ENCODE results near the gene COL13A1. TPM values are rescaled to one million over a fixed set of nuclear protein-coding genes. Genes with fewer than 3 reads are reported as not detected.

The COL13A1 gene
- total and polyA plus RNA-seq, 2 experiments from 2014 or later, result 57.2 to 150 TPM

DNA sequence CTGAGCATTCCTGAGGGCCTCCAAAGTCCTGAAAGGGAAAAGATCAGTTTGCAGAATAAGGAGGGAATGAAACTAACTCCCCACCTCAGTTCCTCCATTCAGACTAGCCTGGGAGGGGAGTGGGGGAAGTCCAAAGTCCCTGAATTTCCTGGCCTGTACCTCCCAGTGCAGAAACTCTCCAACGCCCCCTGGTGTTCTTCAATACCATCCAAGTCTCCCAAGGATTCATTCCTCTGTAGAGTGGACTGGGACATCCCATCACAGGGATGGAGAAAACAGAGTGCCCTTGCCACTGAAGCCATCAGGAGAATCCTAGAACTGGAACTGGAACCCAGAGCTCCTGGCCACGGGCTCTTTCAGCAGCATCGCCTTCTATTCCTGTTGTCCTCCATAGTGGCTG lies 1.6 kb upstream of the COL13A1 start:
- Histone ChIP-seq H3K27me3 (no peaks in the 10 kb centered on the region), H3K4me1 (ENCODE audit: low read depth) (peaks cover 4% of the 10 kb centered on the region), H3K36me3 (no peaks in the 10 kb centered on the region), H3K9me3 (ENCODE audit: low read depth) (no peaks in the 10 kb centered on the region), H3K27ac (no peak overlapping the region), H3K4me3 (no peak overlapping the region)
- TF ChIP-seq CTCF (IDR thresholded peaks at IDR 0.05; ENCODE audit: low read depth, low read length), result peak; percentile 85
- peak; percentile 72 to 84 for DNase-seq (ENCODE audit: low read depth in 1 of 2, low spot score in 1 of 2)

- no peak overlapping the region for H3K4me3 ChIP-seq
Observed at GRCh38 chr10:69800665-69801064, 1.0 kb upstream of the COL13A1 start.

GRCh38 chr10:69801094-69801433 lies 642 bp upstream of the COL13A1 start:
- Histone ChIP-seq H3K4me1 (ENCODE audit: low read depth) (peaks cover 12% of the 10 kb centered on the region), H3K27ac (peak overlapping the region; percentile 86), H3K4me3 (peak overlapping the region; percentile 72), H3K9me3 (ENCODE audit: low read depth) (no peaks in the 10 kb centered on the region), H3K36me3 (no peaks in the 10 kb centered on the region), H3K27me3 (no peaks in the 10 kb centered on the region)
- peak; percentile 65 for TF ChIP-seq CTCF (IDR thresholded peaks at IDR 0.05; ENCODE audit: low read depth, low read length)
- DNase-seq (ENCODE audit: low read depth in 1 of 2, low spot score in 1 of 2), result peak; percentile 62 to 86

More at GRCh38 chr10:69800665-69801064, 1.0 kb upstream of the COL13A1 start:
- peak overlapping the region; percentile 86 for H3K27ac ChIP-seq
- no peaks in the 10 kb centered on the region for H3K36me3 ChIP-seq
- peaks cover 8% of the 10 kb centered on the region for H3K4me1 ChIP-seq (ENCODE audit: low read depth)
- no peaks in the 10 kb centered on the region for H3K27me3 ChIP-seq
- H3K9me3 ChIP-seq (ENCODE audit: low read depth), result no peaks in the 10 kb centered on the region
- no peak for TF ChIP-seq CTCF (IDR thresholded peaks at IDR 0.05; ENCODE audit: low read depth, low read length)
- DNase-seq (ENCODE audit: low read depth in 1 of 2, low spot score in 1 of 2), result no peak

DNA sequence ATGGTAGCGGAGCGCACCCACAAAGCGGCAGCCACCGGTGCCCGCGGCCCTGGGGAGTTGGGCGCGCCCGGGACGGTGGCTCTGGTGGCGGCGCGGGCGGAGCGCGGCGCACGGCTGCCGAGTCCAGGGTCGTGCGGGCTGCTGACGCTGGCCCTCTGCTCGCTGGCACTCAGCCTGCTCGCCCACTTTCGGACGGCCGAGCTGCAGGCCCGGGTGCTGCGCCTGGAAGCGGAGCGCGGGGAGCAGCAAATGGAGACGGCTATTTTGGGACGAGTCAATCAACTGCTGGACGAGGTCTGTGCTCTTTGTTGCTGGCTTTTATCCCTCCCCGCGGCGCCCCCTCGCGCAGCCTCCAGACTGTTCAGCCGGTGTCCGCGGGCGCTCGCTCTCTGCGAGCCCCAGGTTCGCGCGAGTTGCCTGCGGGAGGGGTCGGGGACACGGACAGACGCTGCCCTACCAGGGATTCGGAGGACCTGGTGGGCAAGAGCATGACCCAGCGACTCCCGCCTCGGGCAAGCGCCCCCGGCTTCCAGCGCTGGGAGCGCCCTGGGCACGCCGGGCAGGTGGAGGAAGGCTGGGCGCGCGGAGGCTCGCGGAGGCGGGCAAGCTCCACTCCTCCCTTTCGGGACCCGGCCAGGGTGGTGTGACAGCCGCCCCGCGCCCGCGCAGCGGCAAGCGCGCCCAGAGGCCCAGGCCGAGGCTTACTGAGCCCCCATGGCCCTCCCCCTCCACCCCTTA lies 887 bp downstream of the COL13A1 start:
- H3K27me3 ChIP-seq, result no peaks in the 10 kb centered on the region
- peak; percentile 58 to 86 for DNase-seq (ENCODE audit: low read depth in 1 of 2, low spot score in 1 of 2)
- no peaks in the 10 kb centered on the region for H3K36me3 ChIP-seq
- H3K4me1 ChIP-seq (ENCODE audit: low read depth), result peaks cover 18% of the 10 kb centered on the region
- peak; percentile 23 for TF ChIP-seq CTCF (IDR thresholded peaks at IDR 0.05; ENCODE audit: low read depth, low read length)
- peak overlapping the region; percentile 72 for H3K4me3 ChIP-seq
- H3K9me3 ChIP-seq (ENCODE audit: low read depth), result no peaks in the 10 kb centered on the region
- peak overlapping the region; percentile 86 for H3K27ac ChIP-seq

- peaks cover 18% of the 10 kb centered on the region for H3K4me1 ChIP-seq (ENCODE audit: low read depth)
- no peak overlapping the region for H3K27ac ChIP-seq
- no peaks in the 10 kb centered on the region for H3K27me3 ChIP-seq
- H3K4me3 ChIP-seq, result peak overlapping the region; percentile 72
- TF ChIP-seq CTCF (IDR thresholded peaks at IDR 0.05; ENCODE audit: low read depth, low read length), result no peak
- no peaks in the 10 kb centered on the region for H3K36me3 ChIP-seq
- no peaks in the 10 kb centered on the region for H3K9me3 ChIP-seq (ENCODE audit: low read depth)
- DNase-seq (ENCODE audit: low read depth in 1 of 2, low spot score in 1 of 2), result no peak
Observed at GRCh38 chr10:69803809-69804208, 2.1 kb downstream of the COL13A1 start.
